ENCODE data around the gene SRMS.

GRCh38 chr20:63544958-63545516 is 2.5 kb downstream of the SRMS start:
- TF ChIP-seq POLR2A (IDR thresholded peaks at IDR 0.05): no peak
- no peak for TF ChIP-seq CTCF (IDR thresholded peaks at IDR 0.05)
- TF ChIP-seq POLR2AphosphoS5 (IDR thresholded peaks at IDR 0.05): no peak

Data from gastroesophageal sphincter (tissue), 3 donors.